GM12892 (cell line): Measurements from ENCODE around the gene PXK.

Experiments used
- POLR2A ChIP-seq: IDR thresholded peaks from 2 replicates; pipeline ENCODE4 v1.6.1; 2011; ENCODE audit warnings: low read depth, low read length, control low read depth
- POLR2AphosphoS5 ChIP-seq: IDR thresholded peaks from 2 replicates; pipeline ENCODE4 v1.6.1; 2011; ENCODE audit warnings: low read depth, low read length, control low read depth

GRCh38 chr3:58326267-58326900 lies 6.3 kb upstream of the PXK start:
- TF ChIP-seq POLR2AphosphoS5 (no peak), POLR2A (no peak)
